ENCODE data around the gene SUSD1. TPM values are rescaled to one million over a fixed set of nuclear protein-coding genes. Genes with fewer than 3 reads are reported as not detected.

SUSD1 gene
- total RNA-seq, 1 experiment from 2014 or later = 7.9 TPM

- no peaks in the 10 kb centered on the region for H3K27me3 ChIP-seq (ENCODE audit: insufficient read depth, low read length)
- no TSS peak for BruUV-seq (replicated peaks)
- no peaks in the 10 kb centered on the region for H3K79me2 ChIP-seq (ENCODE audit: insufficient read depth, low read length)
- H2AFZ ChIP-seq (ENCODE audit: low read depth, low read length, poor library complexity, severe bottlenecking) = no peak overlapping the region
- H3K4me1 ChIP-seq (ENCODE audit: control insufficient read depth in 1 of 2, insufficient read depth in 2 of 2, low read length in 2 of 2) = peaks cover 15 to 67% of the 10 kb centered on the region in 2 experiments
- ChIA-PET CTCF (no interaction called here), POLR2A (interaction anchor here (1.3 to 2.0 kb wide), 2 partner anchors 8 to 32 kb away, joined by 3 to 4 read pairs; no protein-coding TSS in a partner anchor), RAD21 (ENCODE audit: low non-redundant PET in 1 of 2, low total read pairs in 2 of 2, uncharacterized antibody in 2 of 2, unreplicated experiment in 2 of 2) (no interaction called here)
- H3K4me3 ChIP-seq (replicated peaks in 1 of 2; ENCODE audit: low read depth in 1 of 2, low read length in 2 of 2) = no peak overlapping the region
- TF ChIP-seq CEBPB (IDR thresholded peaks at IDR 0.05; ENCODE audit: low read depth) = no peak
- no peak for TF ChIP-seq EGR1 (IDR thresholded peaks at IDR 0.05; ENCODE audit: low read depth)
- TF ChIP-seq SP1 (IDR thresholded peaks at IDR 0.05; ENCODE audit: low read depth) = no peak
- no peak for TF ChIP-seq RAD21 (IDR thresholded peaks at IDR 0.05; ENCODE audit: low read depth)
- no peak for TF ChIP-seq SIN3A (IDR thresholded peaks at IDR 0.05; ENCODE audit: low read depth)
- no peak for TF ChIP-seq SRF (IDR thresholded peaks at IDR 0.05; ENCODE audit: low read depth)
- TF ChIP-seq ZNF274 (IDR thresholded peaks at IDR 0.05; ENCODE audit: low read depth, low read length) = no peak
- H3K9me3 ChIP-seq (ENCODE audit: control insufficient read depth in 1 of 2, insufficient read depth in 1 of 2, low read depth in 1 of 2, low read length in 2 of 2) = peaks cover 0 to 5% of the 10 kb centered on the region in 2 experiments; a peak in 1 of 4 replicates
- H3K9me2 ChIP-seq (ENCODE audit: insufficient read depth) = no peaks in the 10 kb centered on the region
- no peak overlapping the region for H3K4me2 ChIP-seq (ENCODE audit: low read length)
- H3K27ac ChIP-seq (ENCODE audit: low read depth, low read length) = no peak overlapping the region
- DNase-seq (ENCODE audit: low read depth, low spot score) (no peak), ATAC-seq (no peak)
- H3K36me3 ChIP-seq (ENCODE audit: control insufficient read depth in 1 of 2, insufficient read depth in 2 of 2, low read length in 2 of 2) = no peaks in the 10 kb centered on the region
- no peak overlapping the region for H3K9ac ChIP-seq (ENCODE audit: low read length)
- intact Hi-C loops (cut with micrococcal nuclease) = no loop called here
- no peaks in the 10 kb centered on the region for H4K20me1 ChIP-seq (ENCODE audit: insufficient read depth)
Measured at GRCh38 chr9:112044186-112044585, 130.9 kb downstream of the SUSD1 start.

GRCh38 chr9:112043423-112043822 is 131.7 kb downstream of the SUSD1 start:
- intact Hi-C loops (cut with micrococcal nuclease) = no loop called here
- CTCF ChIA-PET = no interaction called here
- POLR2A ChIA-PET = interaction anchor here (1.3 to 2.0 kb wide), 2 partner anchors 9 to 31 kb away, joined by 3 to 4 read pairs; no protein-coding TSS in a partner anchor

More at GRCh38 chr9:112043423-112043822, 131.7 kb downstream of the SUSD1 start:
- RAD21 ChIA-PET (ENCODE audit: low non-redundant PET in 1 of 2, low total read pairs in 2 of 2, uncharacterized antibody in 2 of 2, unreplicated experiment in 2 of 2) = no interaction called here
- H3K9ac ChIP-seq (ENCODE audit: low read length) = no peak overlapping the region
- no peak overlapping the region for H3K4me2 ChIP-seq (ENCODE audit: low read length)
- TF ChIP-seq JUND (IDR thresholded peaks at IDR 0.05) (no peak), ZFX (IDR thresholded peaks at IDR 0.05) (no peak), EZH2 (IDR thresholded peaks at IDR 0.05) (no peak), SIN3A (IDR thresholded peaks at IDR 0.05; ENCODE audit: low read depth) (no peak), RAD21 (IDR thresholded peaks at IDR 0.05; ENCODE audit: low read depth) (no peak), CBX3 (IDR thresholded peaks at IDR 0.05; ENCODE audit: low read depth) (no peak), ZBTB33 (IDR thresholded peaks at IDR 0.05; ENCODE audit: extremely low read depth, insufficient replicate concordance, low read length) (no peak)
- no TSS peak for BruUV-seq (replicated peaks)
- peaks cover 0 to 5% of the 10 kb centered on the region in 2 experiments; a peak in 1 of 4 replicates for H3K9me3 ChIP-seq (ENCODE audit: control insufficient read depth in 1 of 2, insufficient read depth in 1 of 2, low read depth in 1 of 2, low read length in 2 of 2)
- H3K4me1 ChIP-seq (ENCODE audit: control insufficient read depth in 1 of 2, insufficient read depth in 2 of 2, low read length in 2 of 2) = peaks cover 15 to 67% of the 10 kb centered on the region in 2 experiments
- no peak overlapping the region for H3K27ac ChIP-seq (ENCODE audit: low read depth, low read length)
- no peaks in the 10 kb centered on the region for H3K36me3 ChIP-seq (ENCODE audit: control insufficient read depth in 1 of 2, insufficient read depth in 2 of 2, low read length in 2 of 2)
- no peaks in the 10 kb centered on the region for H3K9me2 ChIP-seq (ENCODE audit: insufficient read depth)
- DNase-seq (ENCODE audit: low read depth, low spot score) (no peak), ATAC-seq (no peak)
- no peaks in the 10 kb centered on the region for H3K79me2 ChIP-seq (ENCODE audit: insufficient read depth, low read length)
- no peaks in the 10 kb centered on the region for H3K27me3 ChIP-seq (ENCODE audit: insufficient read depth, low read length)
- no peaks in the 10 kb centered on the region for H4K20me1 ChIP-seq (ENCODE audit: insufficient read depth)
- H3K4me3 ChIP-seq (replicated peaks in 1 of 2; ENCODE audit: low read depth in 1 of 2, low read length in 2 of 2) = no peak overlapping the region
- no peak overlapping the region for H2AFZ ChIP-seq (ENCODE audit: low read depth, low read length, poor library complexity, severe bottlenecking)

All from HCT116 (cell line).